ENCODE results near the gene ANKS3. TPM values are rescaled to one million over a fixed set of nuclear protein-coding genes. Genes with fewer than 3 reads are reported as not detected.

ANKS3 gene
- total and polyA plus RNA-seq, 2 experiments from 2014 or later = 22.5 to 24.9 TPM

GRCh38 chr16:4767872-4768548 lies 33.9 kb upstream of the ANKS3 start:
- Histone ChIP-seq H2AFZ (peak overlapping the region; percentile 80), H3F3A (replicated peaks; ENCODE audit: low read depth) (peaks cover 17% of the 10 kb centered on the region; the same call in 1 of the 2 replicates), H3K27me3 (ENCODE audit: insufficient read depth) (no peaks in the 10 kb centered on the region), H3K36me3 (ENCODE audit: insufficient read depth) (no peaks in the 10 kb centered on the region), H3K4me2 (peak overlapping the region; percentile 79), H3K27ac (ENCODE audit: low read depth) (peak overlapping the region; percentile 98), H3K4me3 (peak overlapping the region; percentile 94), H3K79me2 (replicated peaks; ENCODE audit: insufficient read depth) (peaks cover 17% of the 10 kb centered on the region), H3K4me1 (ENCODE audit: insufficient read depth) (peaks cover 19% of the 10 kb centered on the region), H3K9me2 (ENCODE audit: insufficient read depth) (no peaks in the 10 kb centered on the region), H4K20me1 (replicated peaks; ENCODE audit: insufficient read depth) (no peaks in the 10 kb centered on the region)
- Mint-ChIP-seq H3K4me3 (peak overlapping the region; percentile 80), H3K27me3 (ENCODE audit: insufficient read depth, low read depth, poor library complexity) (peaks cover 13% of the 10 kb centered on the region), H3K9me3 (no peaks in the 10 kb centered on the region), H3K36me3 (ENCODE audit: low read depth) (peaks cover 22% of the 10 kb centered on the region), H3K27ac (peak overlapping the region; percentile 88), H3K4me1 (peaks cover 23% of the 10 kb centered on the region)
- TF ChIP-seq, protein P1, sequence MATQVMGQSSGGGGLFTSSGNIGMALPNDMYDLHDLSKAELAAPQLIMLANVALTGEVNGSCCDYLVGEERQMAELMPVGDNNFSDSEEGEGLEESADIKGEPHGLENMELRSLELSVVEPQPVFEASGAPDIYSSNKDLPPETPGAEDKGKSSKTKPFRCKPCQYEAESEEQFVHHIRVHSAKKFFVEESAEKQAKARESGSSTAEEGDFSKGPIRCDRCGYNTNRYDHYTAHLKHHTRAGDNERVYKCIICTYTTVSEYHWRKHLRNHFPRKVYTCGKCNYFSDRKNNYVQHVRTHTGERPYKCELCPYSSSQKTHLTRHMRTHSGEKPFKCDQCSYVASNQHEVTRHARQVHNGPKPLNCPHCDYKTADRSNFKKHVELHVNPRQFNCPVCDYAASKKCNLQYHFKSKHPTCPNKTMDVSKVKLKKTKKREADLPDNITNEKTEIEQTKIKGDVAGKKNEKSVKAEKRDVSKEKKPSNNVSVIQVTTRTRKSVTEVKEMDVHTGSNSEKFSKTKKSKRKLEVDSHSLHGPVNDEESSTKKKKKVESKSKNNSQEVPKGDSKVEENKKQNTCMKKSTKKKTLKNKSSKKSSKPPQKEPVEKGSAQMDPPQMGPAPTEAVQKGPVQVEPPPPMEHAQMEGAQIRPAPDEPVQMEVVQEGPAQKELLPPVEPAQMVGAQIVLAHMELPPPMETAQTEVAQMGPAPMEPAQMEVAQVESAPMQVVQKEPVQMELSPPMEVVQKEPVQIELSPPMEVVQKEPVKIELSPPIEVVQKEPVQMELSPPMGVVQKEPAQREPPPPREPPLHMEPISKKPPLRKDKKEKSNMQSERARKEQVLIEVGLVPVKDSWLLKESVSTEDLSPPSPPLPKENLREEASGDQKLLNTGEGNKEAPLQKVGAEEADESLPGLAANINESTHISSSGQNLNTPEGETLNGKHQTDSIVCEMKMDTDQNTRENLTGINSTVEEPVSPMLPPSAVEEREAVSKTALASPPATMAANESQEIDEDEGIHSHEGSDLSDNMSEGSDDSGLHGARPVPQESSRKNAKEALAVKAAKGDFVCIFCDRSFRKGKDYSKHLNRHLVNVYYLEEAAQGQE (IDR thresholded peaks at IDR 0.05; ENCODE audit: unreplicated experiment) = no peak
- TF ChIP-seq POLR2AphosphoS5 (IDR thresholded peaks at IDR 0.05; ENCODE audit: low read depth) (no peak), NANOG (IDR thresholded peaks at IDR 0.05; ENCODE audit: borderline replicate concordance) (no peak), EZH2 (IDR thresholded peaks at IDR 0.05; ENCODE audit: low read depth, unreplicated experiment) (no peak), ZNF114 (CRISPR knock-in tag; IDR thresholded peaks at IDR 0.05) (no peak), STAT1 (IDR thresholded peaks at IDR 0.05; ENCODE audit: unreplicated experiment) (no peak)
- DNase-seq (ENCODE audit: low spot score) (no peak), ATAC-seq (no peak)

GRCh38 chr16:4766875-4767628 lies 33.0 kb upstream of the ANKS3 start, which contains the start of gene ZNF500:
TSS of gene ZNF500 (minus strand) at chr16:4767162. CDS start at chr16:4765978, 1,184 bp downstream.
- Histone ChIP-seq H3K27me3 (ENCODE audit: insufficient read depth) (no peaks in the 10 kb centered on the region), H4K20me1 (replicated peaks; ENCODE audit: insufficient read depth) (no peaks in the 10 kb centered on the region), H2AFZ (peak within 1 kb of the TSS; percentile 86), H3K9me2 (ENCODE audit: insufficient read depth) (no peaks in the 10 kb centered on the region), H3K79me2 (replicated peaks; ENCODE audit: insufficient read depth) (peaks cover 17% of the 10 kb centered on the region), H3K27ac (ENCODE audit: low read depth) (peak within 1 kb of the TSS; percentile 98), H3K36me3 (ENCODE audit: insufficient read depth) (no peaks in the 10 kb centered on the region), H3K4me2 (peak within 1 kb of the TSS; percentile 91), H3F3A (replicated peaks; ENCODE audit: low read depth) (peaks cover 17% of the 10 kb centered on the region; the same call in 1 of the 2 replicates), H3K4me3 (peak within 1 kb of the TSS; percentile 94), H3K4me1 (ENCODE audit: insufficient read depth) (peaks cover 19% of the 10 kb centered on the region)
- peak; percentile 99 for DNase-seq (ENCODE audit: low spot score)
- Mint-ChIP-seq H3K27me3 (ENCODE audit: insufficient read depth, low read depth, poor library complexity) (peaks cover 14% of the 10 kb centered on the region), H3K4me1 (peaks cover 23% of the 10 kb centered on the region), H3K36me3 (ENCODE audit: low read depth) (peaks cover 29% of the 10 kb centered on the region), H3K27ac (peak within 1 kb of the TSS; percentile 98), H3K4me3 (peak within 1 kb of the TSS; percentile 88), H3K9me3 (no peaks in the 10 kb centered on the region)
- TF ChIP-seq, protein P2, sequence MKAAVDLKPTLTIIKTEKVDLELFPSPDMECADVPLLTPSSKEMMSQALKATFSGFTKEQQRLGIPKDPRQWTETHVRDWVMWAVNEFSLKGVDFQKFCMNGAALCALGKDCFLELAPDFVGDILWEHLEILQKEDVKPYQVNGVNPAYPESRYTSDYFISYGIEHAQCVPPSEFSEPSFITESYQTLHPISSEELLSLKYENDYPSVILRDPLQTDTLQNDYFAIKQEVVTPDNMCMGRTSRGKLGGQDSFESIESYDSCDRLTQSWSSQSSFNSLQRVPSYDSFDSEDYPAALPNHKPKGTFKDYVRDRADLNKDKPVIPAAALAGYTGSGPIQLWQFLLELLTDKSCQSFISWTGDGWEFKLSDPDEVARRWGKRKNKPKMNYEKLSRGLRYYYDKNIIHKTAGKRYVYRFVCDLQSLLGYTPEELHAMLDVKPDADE (IDR thresholded peaks at IDR 0.05) = peak; percentile 99
- no peak for TF ChIP-seq CTCF (conservative IDR thresholded peaks at IDR 0.05; ENCODE audit: low read depth in 2 of 2)
- TF ChIP-seq EZH2phosphoT487 (IDR thresholded peaks at IDR 0.05; ENCODE audit: unreplicated experiment) = no peak
- TF ChIP-seq ZNF114 (CRISPR knock-in tag; IDR thresholded peaks at IDR 0.05) = 0 out of 2 replicates have a peak, but pooled peaks have one; percentile 56
- TF ChIP-seq POLR2AphosphoS5 (IDR thresholded peaks at IDR 0.05; ENCODE audit: low read depth) = peak; percentile 81
- TF ChIP-seq CREB1 (CRISPR knock-in tag; IDR thresholded peaks at IDR 0.05; ENCODE audit: low read depth) = peak; percentile 74
- ATAC-seq = peak; percentile 89
